Small intestine (tissue), 7 donors: ENCODE data around the gene LLPH. TPM values are rescaled to one million over a fixed set of nuclear protein-coding genes. Genes with fewer than 3 reads are reported as not detected.

Source experiments
- DNase-seq, 2 donors: peaks; one replicate each; pipeline versions ENCODE4 v3.0.0 to v3.0.0-alpha.2; 2013
- FAIRE-seq: peaks from 2 replicates; lab custom pipeline; 2012; peaks lifted over from hg19 to GRCh38; lab: Jason Lieb, UNC
- H3K27ac ChIP-seq, 3 donors: one replicate each; pipeline ENCODE4 v1.5.1; 2013; ENCODE audit warnings: low read length in 2 of 3, mild to moderate bottlenecking in 2 of 3, control low read depth in 1 of 3, inconsistent platforms in 1 of 3, low read depth in 1 of 3, moderate library complexity in 1 of 3
- H3K27me3 ChIP-seq, 3 donors: one replicate each; pipeline ENCODE4 v1.6.1; 2013; ENCODE audit warnings: low read length in 3 of 3, inconsistent platforms in 1 of 3; ENCODE audit not compliant: control insufficient read depth in 3 of 3, insufficient read depth in 3 of 3
- H3K36me3 ChIP-seq, 3 donors: one replicate each; pipeline ENCODE4 v1.6.1; 2013; ENCODE audit warnings: low read length in 3 of 3, inconsistent platforms in 1 of 3, low read depth in 1 of 3, mild to moderate bottlenecking in 1 of 3, moderate library complexity in 1 of 3; ENCODE audit not compliant: control insufficient read depth in 3 of 3, insufficient read depth in 2 of 3
- H3K4me1 ChIP-seq, 3 donors: one replicate each; pipeline ENCODE4 v1.6.1; 2013; ENCODE audit warnings: low read length in 2 of 3, inconsistent platforms in 1 of 3, low read depth in 1 of 3, mild to moderate bottlenecking in 1 of 3, moderate library complexity in 1 of 3; ENCODE audit not compliant: control insufficient read depth in 3 of 3, insufficient read depth in 2 of 3
- H3K4me3 ChIP-seq, 3 donors: one replicate each; pipeline ENCODE4 v1.5.1; 2013; ENCODE audit warnings: low read length in 3 of 3, control low read depth in 1 of 3, inconsistent platforms in 1 of 3, low read depth in 1 of 3, mild to moderate bottlenecking in 1 of 3, moderate library complexity in 1 of 3
- H3K9me3 ChIP-seq, 2 donors: one replicate each; pipeline ENCODE4 v1.6.1; 2013; ENCODE audit warnings: low read depth in 1 of 2, low read length in 1 of 2; ENCODE audit not compliant: control insufficient read depth in 2 of 2, insufficient read depth in 1 of 2
- WGBS, 3 donors: extraction: QIAGEN DNeasy Blood & Tissue Kit; methylation state at CpG; one replicate each; pipeline ENCODE4 v1.1.7; 2013; 5-methylcytosine and 5-hydroxymethylcytosine counted together
- polyA plus RNA-seq, 4 donors: library from polyadenylated mRNA; stranded (reverse) in 3 of 4; unstranded in 1 of 4; fragments of 200-250 nt in 3 of 4; fragments of 120-200 nt in 1 of 4; gene quantifications; one replicate each; pipeline versions ENCODE4 v1.2.1 to v1.2.3, GENCODE V29; 2013
- donor health status: healthy with polysubstance abuse.
- donor health status: control.
- donor health status: control.
- donor health status: Bipolar disorder and iron deficiency.
- donor health status: healthy.

The LLPH gene
- polyA plus RNA-seq, 4 donors: 18.8 to 29.7 (median 27.4) TPM

DNA sequence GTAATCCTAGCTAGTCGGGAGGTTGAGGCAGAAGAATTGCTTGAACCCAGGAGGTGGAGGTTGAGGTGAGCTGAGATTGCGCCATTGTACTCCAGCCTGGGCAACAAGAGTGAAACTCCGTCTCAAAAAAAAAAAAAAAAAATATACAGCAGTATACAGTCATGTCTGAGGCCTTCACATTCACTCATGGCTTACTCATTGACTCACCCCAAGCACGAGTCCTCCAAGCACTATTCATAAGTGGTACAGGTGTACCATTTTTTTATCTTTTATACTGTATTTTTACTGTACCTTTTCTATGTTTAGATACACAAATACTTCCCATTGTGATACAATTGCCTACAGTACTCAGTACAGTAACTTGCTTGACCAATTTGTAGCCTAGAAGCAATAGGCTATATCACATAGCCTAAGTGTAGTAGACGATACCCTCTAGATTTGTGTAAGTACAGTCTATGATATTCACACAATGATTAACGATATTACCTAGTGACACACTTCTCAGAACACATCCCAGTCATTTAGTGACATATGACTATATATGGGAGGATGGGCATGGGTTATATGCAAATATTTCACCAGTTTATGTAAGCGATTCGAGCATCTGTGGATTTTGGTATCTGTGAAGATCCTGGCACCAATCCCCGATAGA, 12.2 kb downstream of the LLPH start:
- DNase-seq (no peak), FAIRE-seq (no peak)
- no peaks in the 10 kb centered on the region for H3K27me3 ChIP-seq
- WGBS, 3 donors: 91 to 93% (median 92%) methylated on average over 8 to 9 of the region's 9 CpGs
- H3K4me3 ChIP-seq: no peak overlapping the region
- no peaks in the 10 kb centered on the region for H3K4me1 ChIP-seq
- H3K27ac ChIP-seq: no peak overlapping the region
- peaks cover 0 to 4% (median 2%) of the 10 kb centered on the region in 3 donors for H3K36me3 ChIP-seq
- no peaks in the 10 kb centered on the region for H3K9me3 ChIP-seq

DNA sequence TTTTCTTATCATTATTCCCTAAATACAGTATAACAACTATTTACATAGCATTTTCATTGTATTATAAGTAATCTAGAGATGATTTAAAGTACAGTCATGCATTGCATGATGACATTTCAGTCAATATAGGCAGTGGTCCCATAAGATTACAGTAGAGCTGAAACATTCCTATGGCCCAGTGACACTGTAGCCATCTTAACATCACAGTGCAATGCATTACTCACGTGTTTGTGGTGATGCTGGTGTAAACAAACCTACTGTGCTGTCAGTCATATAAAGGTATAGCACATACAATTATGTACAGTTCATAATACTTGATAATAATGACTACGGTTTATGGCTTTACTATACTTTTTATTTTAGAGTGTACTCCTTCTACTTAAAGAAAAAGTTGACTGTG, 13.3 kb downstream of the LLPH start:
- WGBS, 3 donors: 85 to 91% (median 89%) methylated on average over 2 of the region's 2 CpGs
- Histone ChIP-seq H3K9me3 (no peaks in the 10 kb centered on the region), H3K27me3 (no peaks in the 10 kb centered on the region), H3K27ac (no peak overlapping the region), H3K4me1 (no peaks in the 10 kb centered on the region), H3K4me3 (no peak overlapping the region), H3K36me3 (peaks cover 0 to 2% (median 0%) of the 10 kb centered on the region in 3 donors)
- no peak for FAIRE-seq
- no peak for DNase-seq

DNA sequence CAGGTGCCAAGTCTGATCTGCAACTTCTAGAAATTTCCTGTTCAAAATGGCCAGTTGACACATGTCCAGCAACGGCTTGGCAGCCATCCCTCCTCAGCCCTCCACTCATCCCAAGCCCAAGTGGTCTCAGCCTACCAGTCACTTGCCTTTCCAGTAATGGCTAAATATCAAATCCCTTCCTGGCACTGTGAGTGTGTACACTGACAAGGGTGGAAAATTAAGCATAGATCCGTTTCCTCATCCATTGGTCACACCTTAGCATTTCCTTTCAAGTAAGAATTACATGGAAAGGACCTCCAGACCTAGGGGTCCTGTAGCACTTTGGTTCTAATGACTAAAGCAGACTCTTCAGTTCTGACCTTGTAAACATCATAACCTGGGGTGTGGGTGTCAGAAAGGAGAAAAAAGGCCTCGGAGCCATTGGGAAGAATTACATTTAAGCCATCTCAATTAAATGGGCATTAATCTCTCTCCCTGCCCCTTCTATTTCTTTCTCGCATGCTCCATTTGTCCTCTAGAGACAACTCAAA, 15.4 kb downstream of the LLPH start:
- WGBS, 3 donors: 83 to 89% (median 85%) methylated on average over 4 of the region's 4 CpGs
- H3K27me3 ChIP-seq: no peaks in the 10 kb centered on the region
- no peaks in the 10 kb centered on the region for H3K4me1 ChIP-seq
- FAIRE-seq: no peak
- no peak overlapping the region for H3K4me3 ChIP-seq
- H3K27ac ChIP-seq: no peak overlapping the region
- H3K36me3 ChIP-seq: peaks cover 0 to 2% (median 0%) of the 10 kb centered on the region in 3 donors
- H3K9me3 ChIP-seq: no peaks in the 10 kb centered on the region
- no peak for DNase-seq

- Histone ChIP-seq H3K27ac (no peak overlapping the region), H3K9me3 (no peaks in the 10 kb centered on the region), H3K4me1 (no peaks in the 10 kb centered on the region), H3K4me3 (no peak overlapping the region), H3K27me3 (no peaks in the 10 kb centered on the region), H3K36me3 (no peaks in the 10 kb centered on the region)
- no peak for DNase-seq
- WGBS, 3 donors: 93 to 100% (median 97%) methylated on average over 1 of the region's 1 CpG
- no peak for FAIRE-seq
These were observed 17.1 kb downstream of the LLPH start for GRCh38 chr12:66113471-66113870.

DNA sequence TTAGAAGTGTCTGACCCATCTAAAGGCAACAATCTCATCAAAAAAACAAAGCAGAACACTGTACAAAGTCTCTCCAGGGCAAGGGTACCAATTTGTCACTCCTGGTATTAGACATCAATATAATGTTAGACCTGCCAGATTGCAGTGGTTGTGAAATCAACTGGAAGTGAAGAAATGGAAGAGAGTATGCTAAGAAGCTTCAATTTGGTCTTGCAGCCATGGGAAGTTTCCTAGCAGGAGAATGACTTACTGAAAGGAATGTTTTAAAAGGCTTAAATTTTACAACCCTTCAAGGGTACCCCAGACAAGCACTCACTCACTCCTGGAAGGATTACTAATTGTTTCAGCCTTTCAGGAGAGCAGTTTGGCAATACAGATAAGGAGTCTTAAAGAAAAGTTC, 18.9 kb downstream of the LLPH start:
- H3K4me3 ChIP-seq: no peak overlapping the region
- peak in 1 of 2 donors; percentile 10 for DNase-seq
- H3K27me3 ChIP-seq: no peaks in the 10 kb centered on the region
- no peak overlapping the region for H3K27ac ChIP-seq
- FAIRE-seq: no peak
- no peaks in the 10 kb centered on the region for H3K4me1 ChIP-seq
- no peaks in the 10 kb centered on the region for H3K36me3 ChIP-seq
- no peaks in the 10 kb centered on the region for H3K9me3 ChIP-seq

- WGBS, 3 donors: 73 to 90% (median 85%) methylated on average over 4 of the region's 4 CpGs
- Histone ChIP-seq H3K36me3 (no peaks in the 10 kb centered on the region), H3K9me3 (no peaks in the 10 kb centered on the region), H3K4me1 (no peaks in the 10 kb centered on the region), H3K27ac (no peak overlapping the region), H3K27me3 (no peaks in the 10 kb centered on the region), H3K4me3 (no peak overlapping the region)
- DNase-seq (no peak), FAIRE-seq (no peak)
These were observed 21.5 kb downstream of the LLPH start for GRCh38 chr12:66109056-66109455.

DNA sequence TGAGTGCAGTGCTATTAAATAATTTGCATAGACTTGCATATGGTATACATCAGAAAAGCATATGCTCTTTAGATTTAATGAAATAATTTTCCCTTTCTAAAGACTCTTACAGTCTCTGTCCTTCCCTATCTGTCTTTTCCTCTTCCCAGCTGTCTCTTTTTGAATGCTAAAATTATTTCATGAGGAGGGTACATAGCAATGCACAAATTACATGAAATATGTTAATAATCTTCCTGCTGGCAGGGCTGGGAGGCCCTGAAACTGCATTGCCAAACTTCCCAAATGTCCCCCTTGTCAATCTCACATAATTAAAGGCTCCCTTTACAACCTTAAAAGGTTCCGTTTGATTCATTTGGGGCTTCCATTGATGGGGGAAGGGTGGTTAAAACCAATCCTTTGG, 22.2 kb downstream of the LLPH start:
- DNase-seq (no peak), FAIRE-seq (no peak)
- no peaks in the 10 kb centered on the region for H3K4me1 ChIP-seq
- H3K36me3 ChIP-seq: no peaks in the 10 kb centered on the region
- H3K27ac ChIP-seq: no peak overlapping the region
- no peaks in the 10 kb centered on the region for H3K27me3 ChIP-seq
- no peak overlapping the region for H3K4me3 ChIP-seq
- WGBS, 3 donors: 76 to 96% (median 91%) methylated on average over 1 of the region's 1 CpG
- H3K9me3 ChIP-seq: no peaks in the 10 kb centered on the region

- H3K36me3 ChIP-seq: no peaks in the 10 kb centered on the region
- no peak overlapping the region for H3K27ac ChIP-seq
- DNase-seq (peak; percentile 87 to 92), FAIRE-seq (no peak)
- WGBS, 3 donors: 25 to 39% (median 36%) methylated on average over 9 of the region's 9 CpGs
- no peaks in the 10 kb centered on the region for H3K4me1 ChIP-seq
- H3K4me3 ChIP-seq: no peak overlapping the region
- H3K27me3 ChIP-seq: no peaks in the 10 kb centered on the region
- no peaks in the 10 kb centered on the region for H3K9me3 ChIP-seq
These were observed 23.1 kb downstream of the LLPH start for GRCh38 chr12:66107451-66107915.
